Natural killer cell (primary cell): Measurements from ENCODE around the gene BSN. TPM values are rescaled to one million over a fixed set of nuclear protein-coding genes. Genes with fewer than 3 reads are reported as not detected.

Experiments used
- ATAC-seq, 3 donors: fragments of 150-1000 bp in 2 of 3; fragments of 200-7000 bp in 1 of 3; cut with Tn5 transposase; 1 replicate in 1 of 3; 2 replicates in 2 of 3; pipeline ENCODE4 v1.10.0; 2021; ENCODE audit warnings: mild to moderate bottlenecking in 2 of 3, moderate library complexity in 2 of 3
- DNase-seq, 2 donors: peaks; one replicate each; pipeline versions ENCODE4 v3.0.0 to v3.0.0-alpha.2; 2013 to 2021; ENCODE audit warnings: mixed read lengths in 1 of 2
- H3K27ac ChIP-seq: one replicate; pipeline ENCODE4 v1.5.1; 2013; ENCODE audit warnings: mild to moderate bottlenecking, low read length
- H3K27me3 ChIP-seq: one replicate; pipeline ENCODE4 v1.6.1; 2013; ENCODE audit warnings: low read length; ENCODE audit not compliant: control insufficient read depth, insufficient read depth
- H3K36me3 ChIP-seq: one replicate; pipeline ENCODE4 v1.6.1; 2013; ENCODE audit warnings: low read length; ENCODE audit not compliant: control insufficient read depth, insufficient read depth
- H3K4me1 ChIP-seq: one replicate; pipeline ENCODE4 v1.6.1; 2013; ENCODE audit warnings: low read length; ENCODE audit not compliant: control insufficient read depth, insufficient read depth
- H3K4me3 ChIP-seq: one replicate; pipeline ENCODE4 v1.5.1; 2013; ENCODE audit warnings: low read length
- H3K9me3 ChIP-seq: one replicate; pipeline ENCODE4 v1.6.1; 2013; ENCODE audit warnings: low read length; ENCODE audit not compliant: control insufficient read depth, insufficient read depth
- H3K27ac Mint-ChIP-seq, 2 donors: one replicate each; pipeline ENCODE4 v1.8.0; 2022; ENCODE audit warnings: mild to moderate bottlenecking in 2 of 2, mixed read lengths in 2 of 2, moderate library complexity in 1 of 2
- H3K27me3 Mint-ChIP-seq, 2 donors: one replicate each; pipeline ENCODE4 v1.8.0; 2022; ENCODE audit warnings: low read depth in 2 of 2, mixed read lengths in 2 of 2
- H3K36me3 Mint-ChIP-seq: one replicate; pipeline ENCODE4 v1.8.0; 2022; ENCODE audit warnings: mixed read lengths
- H3K4me1 Mint-ChIP-seq, 2 donors: one replicate each; pipeline ENCODE4 v1.8.0; 2022; ENCODE audit warnings: mixed read lengths in 2 of 2
- H3K4me3 Mint-ChIP-seq: one replicate; pipeline ENCODE4 v1.8.0; 2022; ENCODE audit warnings: mild to moderate bottlenecking, moderate library complexity, mixed read lengths
- H3K9me3 Mint-ChIP-seq, 2 donors: one replicate each; pipeline ENCODE4 v1.8.0; 2022; ENCODE audit warnings: mixed read lengths in 2 of 2
- CTCF ChIP-seq: fragments of 200-600 bp; IDR thresholded peaks from one replicate; pipeline ENCODE4 v1.8.0; 2022; ENCODE audit warnings: antibody characterized with exemption
- WGBS: methylation state at CpG from one replicate; pipeline ENCODE4 v1.1.7; 2013; ENCODE audit warnings: missing lambda C conversion rate; ENCODE audit not compliant: insufficient coverage; 5-methylcytosine and 5-hydroxymethylcytosine counted together
- intact Hi-C: fragments of 100-400 bp; cut with micrococcal nuclease; formaldehyde crosslinking; loops from one replicate; pipeline ENCODE4 v1.14.2; 2022
- total RNA-seq, 4 donors: library from RNA; stranded (reverse); fragments of 120-200 nt in 1 of 4; gene quantifications; one replicate each; pipeline versions ENCODE4 v1.2.3 to v1.2.4, GENCODE V29; 2013 to 2022

The BSN gene
- total RNA-seq, 3 donors from 2014 or later (not counting 1 experiment from before 2014, with no cell fraction given): 0.33 to 0.41 (median 0.35) TPM

- TF ChIP-seq CTCF: no peak
- 93% methylated on average over 21 of the region's 21 CpGs for WGBS
- peaks cover 0 to 7% of the 10 kb centered on the region in 2 donors for H3K4me1 Mint-ChIP-seq
- ATAC-seq (no peak), DNase-seq (no peak)
- H3K4me3 ChIP-seq: no peak overlapping the region
- no peak overlapping the region for H3K4me3 Mint-ChIP-seq
- no peaks in the 10 kb centered on the region for H3K4me1 ChIP-seq
- H3K36me3 Mint-ChIP-seq: no peaks in the 10 kb centered on the region
- no peaks in the 10 kb centered on the region for H3K27me3 Mint-ChIP-seq
- H3K9me3 ChIP-seq: no peaks in the 10 kb centered on the region
- H3K27me3 ChIP-seq: no peaks in the 10 kb centered on the region
- intact Hi-C loops: no loop called here
- no peaks in the 10 kb centered on the region for H3K9me3 Mint-ChIP-seq
- H3K36me3 ChIP-seq: peaks cover 49% of the 10 kb centered on the region
- no peak overlapping the region for H3K27ac Mint-ChIP-seq
- no peak overlapping the region for H3K27ac ChIP-seq
Observed at GRCh38 chr3:49701388-49702077, 147.3 kb downstream of the BSN start.

- ATAC-seq (no peak), DNase-seq (no peak)
- intact Hi-C loops: loop anchor here (1.0 kb wide), 1 partner anchor 137 kb away; no protein-coding TSS in a partner anchor
- no peak for TF ChIP-seq CTCF
- H3K27me3 ChIP-seq: no peaks in the 10 kb centered on the region
- H3K27ac Mint-ChIP-seq: no peak overlapping the region
- no peak overlapping the region for H3K27ac ChIP-seq
- H3K9me3 ChIP-seq: no peaks in the 10 kb centered on the region
- WGBS: 97% methylated on average over 11 of the region's 11 CpGs
- peaks cover 44% of the 10 kb centered on the region for H3K36me3 ChIP-seq
- H3K4me1 Mint-ChIP-seq: peaks cover 0 to 7% of the 10 kb centered on the region in 2 donors
- no peaks in the 10 kb centered on the region for H3K27me3 Mint-ChIP-seq
- no peak overlapping the region for H3K4me3 ChIP-seq
- no peaks in the 10 kb centered on the region for H3K4me1 ChIP-seq
- no peaks in the 10 kb centered on the region for H3K9me3 Mint-ChIP-seq
- no peaks in the 10 kb centered on the region for H3K36me3 Mint-ChIP-seq
- H3K4me3 Mint-ChIP-seq: no peak overlapping the region
Observed at GRCh38 chr3:49702672-49703071, 148.4 kb downstream of the BSN start.

GRCh38 chr3:49703443-49703927, 149.2 kb downstream of the BSN start:
- no peaks in the 10 kb centered on the region for H3K36me3 Mint-ChIP-seq
- ATAC-seq: peak; percentile 81 to 100 (median 98)
- no peaks in the 10 kb centered on the region for H3K27me3 ChIP-seq
- H3K36me3 ChIP-seq: peaks cover 40% of the 10 kb centered on the region
- peaks cover 0 to 7% of the 10 kb centered on the region in 2 donors for H3K4me1 Mint-ChIP-seq
- H3K4me3 Mint-ChIP-seq: no peak overlapping the region
- peak; percentile 83 for TF ChIP-seq CTCF
- H3K9me3 ChIP-seq: no peaks in the 10 kb centered on the region
- peak; percentile 51 to 84 for DNase-seq
- H3K27ac Mint-ChIP-seq: peak overlapping the region in 1 of 2 donors; percentile 58
- no peaks in the 10 kb centered on the region for H3K9me3 Mint-ChIP-seq
- no peak overlapping the region for H3K27ac ChIP-seq
- H3K4me1 ChIP-seq: no peaks in the 10 kb centered on the region
- intact Hi-C loops: loop anchor here (1.0 kb wide), 1 partner anchor 136 kb away; no protein-coding TSS in a partner anchor
- 57% methylated on average over 14 of the region's 14 CpGs for WGBS
- H3K27me3 Mint-ChIP-seq: no peaks in the 10 kb centered on the region
- no peak overlapping the region for H3K4me3 ChIP-seq
